Measurements from ENCODE around the gene DGAT2.

- no peak for TF ChIP-seq CTCF (conservative IDR thresholded peaks at IDR 0.05)
- no peak for TF ChIP-seq ZFX (IDR thresholded peaks at IDR 0.05)
These were observed 29.2 kb downstream of the DGAT2 start for GRCh38 chr11:75797792-75798191.

All from C4-2B (cell line).